Upper lobe of right lung (tissue), 1 donor: ENCODE results near the gene CPT2. TPM values are rescaled to one million over a fixed set of nuclear protein-coding genes. Genes with fewer than 3 reads are reported as not detected.

ENCODE experiments used
- ATAC-seq: fragments of 200-7000 bp; cut with Tn5 transposase; one replicate; pipeline ENCODE4 v1.9.1; 2020; ENCODE audit warnings: mild to moderate bottlenecking, moderate library complexity
- DNase-seq: peaks from one replicate; pipeline ENCODE4 v3.0.0-alpha.2; 2020
- H3K27ac ChIP-seq: fragments of 200-600 bp; one replicate; pipeline ENCODE4 v1.8.0; 2022
- H3K27me3 ChIP-seq: fragments of 200-600 bp; one replicate; pipeline ENCODE4 v1.8.0; 2022; ENCODE audit warnings: mild to moderate bottlenecking
- H3K36me3 ChIP-seq: fragments of 200-600 bp; one replicate; pipeline ENCODE4 v1.8.0; 2022
- H3K4me1 ChIP-seq: fragments of 200-600 bp; one replicate; pipeline ENCODE4 v1.8.0; 2022
- H3K4me3 ChIP-seq: fragments of 200-600 bp; one replicate; pipeline ENCODE4 v1.8.0; 2022; ENCODE audit warnings: mild to moderate bottlenecking
- H3K9me3 ChIP-seq: fragments of 200-600 bp; one replicate; pipeline ENCODE4 v1.8.0; 2022
- CTCF ChIP-seq: fragments of 200-600 bp; IDR thresholded peaks from one replicate; pipeline ENCODE4 v1.8.0; 2022; ENCODE audit warnings: antibody characterized with exemption
- intact Hi-C: fragments of 100-400 bp; cut with DNase I; formaldehyde crosslinking; loops from one replicate; pipeline ENCODE4 v1.11.0; 2022
- total RNA-seq: library from RNA; stranded (reverse); fragmentation: NEBNext Ultra II Directional; extraction: Animal tissue kit (Norgen Biotek cat#: 25700); gene quantifications from one replicate; pipeline ENCODE4 v1.2.1, GENCODE V29; 2021
- donor health status: DM: no; HTN: yes; CAD: no; lungs with severe emphysema.

Gene CPT2
- total RNA-seq, 1 donor from 2014 or later = 24.1 TPM

GRCh38 chr1:53163291-53163768 lies 33.3 kb upstream of the CPT2 start:
- Histone ChIP-seq H3K27ac (no peak overlapping the region), H3K36me3 (no peaks in the 10 kb centered on the region), H3K9me3 (no peaks in the 10 kb centered on the region), H3K27me3 (no peaks in the 10 kb centered on the region), H3K4me3 (no peak overlapping the region), H3K4me1 (no peaks in the 10 kb centered on the region)
- intact Hi-C loops = no loop called here
- no peak for TF ChIP-seq CTCF
- ATAC-seq = no peak
- no peak for DNase-seq

- no peaks in the 10 kb centered on the region for H3K27me3 ChIP-seq
- no peaks in the 10 kb centered on the region for H3K36me3 ChIP-seq
- no peak for TF ChIP-seq CTCF
- H3K4me1 ChIP-seq = no peaks in the 10 kb centered on the region
- no peaks in the 10 kb centered on the region for H3K9me3 ChIP-seq
- intact Hi-C loops = no loop called here
- no peak overlapping the region for H3K4me3 ChIP-seq
- H3K27ac ChIP-seq = no peak overlapping the region
- ATAC-seq (no peak), DNase-seq (no peak)
Measured at GRCh38 chr1:53165408-53165961, 31.1 kb upstream of the CPT2 start.

DNA sequence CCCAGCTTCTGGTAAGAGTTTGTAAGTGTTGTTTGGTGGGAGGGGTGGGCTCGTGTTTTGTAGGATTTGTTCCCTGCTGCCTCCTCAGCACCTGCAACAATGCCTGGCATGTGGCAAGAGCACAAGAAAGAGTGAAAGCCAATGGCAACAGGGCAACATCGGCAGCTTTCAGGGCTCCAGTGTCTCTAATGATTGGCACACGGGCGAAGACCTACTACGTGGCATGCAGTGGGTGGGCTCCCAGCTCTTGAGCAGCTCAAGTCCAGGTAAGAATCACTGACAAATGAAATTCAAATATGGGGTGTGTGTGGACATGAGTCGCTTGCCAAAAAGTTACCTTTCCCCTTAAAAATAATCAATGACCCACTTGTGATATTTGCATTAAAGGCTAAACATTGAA lies 30.3 kb upstream of the CPT2 start:
- H3K36me3 ChIP-seq = no peaks in the 10 kb centered on the region
- intact Hi-C loops = no loop called here
- no peak overlapping the region for H3K27ac ChIP-seq
- no peaks in the 10 kb centered on the region for H3K27me3 ChIP-seq
- DNase-seq (no peak), ATAC-seq (no peak)
- H3K9me3 ChIP-seq = no peaks in the 10 kb centered on the region
- no peak for TF ChIP-seq CTCF
- H3K4me3 ChIP-seq = no peak overlapping the region
- H3K4me1 ChIP-seq = no peaks in the 10 kb centered on the region

- ATAC-seq = no peak
- Histone ChIP-seq H3K4me1 (no peaks in the 10 kb centered on the region), H3K4me3 (no peak overlapping the region), H3K36me3 (no peaks in the 10 kb centered on the region), H3K9me3 (no peaks in the 10 kb centered on the region), H3K27ac (no peak overlapping the region), H3K27me3 (no peaks in the 10 kb centered on the region)
- TF ChIP-seq CTCF = no peak
- DNase-seq = no peak
- intact Hi-C loops = no loop called here
Measured at GRCh38 chr1:53166912-53167311, 29.7 kb upstream of the CPT2 start.

DNA sequence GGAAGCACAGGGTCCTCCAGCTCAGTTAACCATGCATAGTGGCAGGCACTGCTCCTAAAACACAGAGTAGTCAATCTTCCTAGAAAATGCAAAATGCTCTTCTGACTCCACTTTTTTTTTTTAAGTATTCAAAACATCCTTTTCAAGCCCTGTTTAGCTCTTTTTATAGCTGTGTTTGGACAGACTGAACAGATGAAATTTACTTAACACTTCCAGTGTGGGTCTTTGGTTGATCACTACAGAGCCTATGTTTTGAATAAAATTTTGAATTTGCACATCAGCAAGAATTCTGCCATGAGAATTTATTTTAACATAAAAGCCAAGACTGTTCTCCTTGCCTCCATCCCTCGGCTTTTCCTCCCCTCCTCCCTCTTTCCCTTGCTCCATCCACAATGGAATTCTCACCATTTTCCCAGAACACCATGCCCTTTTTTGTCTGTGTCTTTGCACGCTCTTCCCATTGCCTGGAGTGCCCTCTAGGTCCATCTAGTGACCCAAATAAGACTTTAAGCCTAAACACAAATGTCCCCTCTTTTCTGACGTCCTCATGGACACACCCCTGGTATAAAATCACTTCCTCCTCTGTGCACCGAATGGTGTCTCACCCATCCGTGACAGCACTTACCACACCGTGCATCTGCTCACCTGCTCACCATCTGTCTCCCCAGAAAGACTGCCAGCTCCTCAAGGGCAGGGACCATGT lies 24.0 kb upstream of the CPT2 start:
- DNase-seq = no peak
- H3K4me3 ChIP-seq = no peak overlapping the region
- no peaks in the 10 kb centered on the region for H3K36me3 ChIP-seq
- peaks cover 26% of the 10 kb centered on the region for H3K4me1 ChIP-seq
- H3K9me3 ChIP-seq = no peaks in the 10 kb centered on the region
- H3K27ac ChIP-seq = no peak overlapping the region
- peak; percentile 23 for TF ChIP-seq CTCF
- H3K27me3 ChIP-seq = no peaks in the 10 kb centered on the region
- intact Hi-C loops = no loop called here
- peak; percentile 41 for ATAC-seq
